ENCODE measurements around the gene RXRG. TPM values are rescaled to one million over a fixed set of nuclear protein-coding genes. Genes with fewer than 3 reads are reported as not detected.

RXRG gene
- total and polyA plus RNA-seq, 2 of the 8 experiments (the other 6 are each of a cell fraction or from before 2014, with no cell fraction given), result not detected

DNA sequence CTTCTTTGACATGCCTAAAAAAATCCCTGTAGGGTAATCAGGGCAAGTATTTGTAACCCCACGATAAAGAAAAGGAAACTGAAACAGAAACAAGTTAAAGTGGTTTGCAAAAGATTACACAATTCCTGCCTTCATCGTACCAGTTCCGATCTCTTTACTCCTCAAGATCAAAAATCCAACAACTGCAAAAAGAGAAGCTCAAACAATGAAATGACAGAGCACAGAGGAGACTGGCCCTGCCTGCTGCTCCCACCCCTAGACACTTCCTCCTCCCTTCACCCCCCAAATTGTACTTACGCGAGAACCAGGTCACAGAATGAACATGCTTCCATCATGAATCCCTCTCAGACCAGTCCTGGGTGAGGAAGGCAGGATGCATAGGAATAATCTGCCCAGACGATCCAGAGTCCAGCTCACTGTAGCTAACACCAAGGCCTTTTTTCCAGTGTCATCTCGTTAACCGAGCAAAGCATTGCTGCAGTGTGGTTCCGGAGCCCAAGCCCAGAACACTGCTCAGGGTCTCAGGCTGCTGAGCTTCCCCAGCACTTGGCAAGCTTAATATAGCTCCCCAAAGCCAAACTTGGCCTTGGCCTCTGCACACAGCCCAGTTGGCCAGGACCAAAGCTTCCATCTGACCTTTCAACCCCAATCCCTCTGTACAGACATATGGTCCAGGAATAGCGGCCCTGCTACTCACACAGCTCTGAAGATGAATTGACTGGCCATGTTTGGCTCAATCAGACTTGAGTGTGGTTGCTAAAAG lies 20.3 kb downstream of the RXRG start:
- Histone ChIP-seq H4K20me1 (replicated peaks in 1 of 2; ENCODE audit: control insufficient read depth in 1 of 2, insufficient read depth in 2 of 2, low read length in 2 of 2) (no peaks in the 10 kb centered on the region), H3K9me3 (ENCODE audit: insufficient read depth in 2 of 2, low read depth in 1 of 2, low read length in 1 of 2) (no peaks in the 10 kb centered on the region), H2BK20ac (ENCODE audit: low read length) (no peak overlapping the region), H2BK12ac (ENCODE audit: low read depth, low read length) (no peak overlapping the region), H2BK5ac (ENCODE audit: low read depth, low read length) (no peak overlapping the region), H3K4me2 (ENCODE audit: insufficient read depth in 1 of 2, low read depth in 2 of 2, low read length in 2 of 2) (no peak overlapping the region), H3K79me2 (ENCODE audit: control insufficient read depth in 1 of 2, insufficient read depth in 2 of 2, low read length in 2 of 2) (no peaks in the 10 kb centered on the region), H4K5ac (ENCODE audit: insufficient read length, low read depth, low read length) (no peak overlapping the region), H3K4ac (replicated peaks; ENCODE audit: insufficient read length, low read depth, low read length) (no peak overlapping the region), H3K36me3 (ENCODE audit: control insufficient read depth in 2 of 4, insufficient read depth in 4 of 4, low read length in 3 of 4) (no peaks in the 10 kb centered on the region), H3K56ac (replicated peaks; ENCODE audit: insufficient read length, low read depth, low read length) (no peak overlapping the region), H2BK15ac (ENCODE audit: low read length) (no peak overlapping the region), H3K23ac (ENCODE audit: insufficient read length) (no peak overlapping the region), H3K23me2 (ENCODE audit: low read depth, low read length) (no peaks in the 10 kb centered on the region), H3K9ac (replicated peaks in 1 of 4; ENCODE audit: extremely low read depth in 1 of 4, low read depth in 3 of 4, low read length in 3 of 4) (no peak overlapping the region), H4K91ac (replicated peaks; ENCODE audit: insufficient read length, low read length) (no peak overlapping the region), H3K27ac (ENCODE audit: low read depth, low read length) (no peak overlapping the region), H2BK120ac (replicated peaks; ENCODE audit: low read depth, low read length) (no peak overlapping the region), H3K18ac (ENCODE audit: extremely low read depth, low read length) (no peak overlapping the region), H3K4me1 (replicated peaks in 1 of 4; ENCODE audit: control insufficient read depth in 3 of 4, insufficient read depth in 4 of 4, low read length in 3 of 4) (no peaks in the 10 kb centered on the region), H2AFZ (ENCODE audit: low read length) (no peak overlapping the region; the same call in 1 of the 2 replicates), H3K4me3 (ENCODE audit: extremely low read depth in 1 of 4, insufficient read depth in 2 of 4, low read depth in 3 of 4, low read length in 4 of 4) (no peak overlapping the region), H3K14ac (ENCODE audit: insufficient read length) (no peak overlapping the region), H3K79me1 (ENCODE audit: low read depth, low read length) (no peaks in the 10 kb centered on the region), H4K8ac (ENCODE audit: extremely low read depth, insufficient read depth, low read length) (no peak overlapping the region), H3K27me3 (replicated peaks in 1 of 4; ENCODE audit: control insufficient read depth in 3 of 4, extremely low read depth in 1 of 4, insufficient read depth in 3 of 4, low read length in 3 of 4) (no peaks in the 10 kb centered on the region), H2AK5ac (ENCODE audit: low read depth, low read length) (no peak overlapping the region)
- WGBS, 2 experiments (ENCODE audit: extremely low coverage in 1 of 2, insufficient coverage in 1 of 2, insufficient read length in 1 of 2, insufficient replicate concordance in 2 of 2, low coverage in 1 of 2, low lambda C conversion rate in 2 of 2, missing lambda C conversion rate in 1 of 2), result 73% methylated on average over 10 of the region's 10 CpGs; no CpG with 5 or more reads in 1 of the 2 experiments
- CTCF ChIA-PET (ENCODE audit: partially characterized antibody), result interaction anchor here (0.5 to 1.3 kb wide), 5 partner anchors 18 to 595 kb away, joined by 3 read pairs; no protein-coding TSS in a partner anchor
- POLR2A ChIA-PET (ENCODE audit: partially characterized antibody), result no interaction called here
- FAIRE-seq, result no peak
- DNase-seq (ENCODE audit: low read depth in 1 of 2, low spot score in 2 of 2), result no peak
- TF ChIP-seq KDM4A (IDR thresholded peaks at IDR 0.05; ENCODE audit: low read depth, low read length, severe bottlenecking) (no peak), SP4 (IDR thresholded peaks at IDR 0.05; ENCODE audit: low read length) (no peak), TBP (IDR thresholded peaks at IDR 0.05; ENCODE audit: low read depth, low read length) (no peak), KDM1A (IDR thresholded peaks at IDR 0.05; ENCODE audit: borderline replicate concordance, low read length) (no peak), HDAC2 (IDR thresholded peaks at IDR 0.05; ENCODE audit: borderline replicate concordance in 1 of 2, low read depth in 2 of 2, low read length in 2 of 2) (no peak), JUND (IDR thresholded peaks at IDR 0.05; ENCODE audit: low read length) (no peak), CBX5 (IDR thresholded peaks at IDR 0.05; ENCODE audit: low read depth, low read length) (no peak), MAX (IDR thresholded peaks at IDR 0.05) (no peak), POLR2AphosphoS5 (IDR thresholded peaks at IDR 0.05; ENCODE audit: low read depth, low read length) (no peak), RNF2 (IDR thresholded peaks at IDR 0.05; ENCODE audit: borderline replicate concordance, low read depth, low read length, missing control alignments, poor library complexity, severe bottlenecking) (no peak), SIX5 (IDR thresholded peaks at IDR 0.05; ENCODE audit: low read depth, low read length) (no peak)
- TF ChIP-seq, protein P1, sequence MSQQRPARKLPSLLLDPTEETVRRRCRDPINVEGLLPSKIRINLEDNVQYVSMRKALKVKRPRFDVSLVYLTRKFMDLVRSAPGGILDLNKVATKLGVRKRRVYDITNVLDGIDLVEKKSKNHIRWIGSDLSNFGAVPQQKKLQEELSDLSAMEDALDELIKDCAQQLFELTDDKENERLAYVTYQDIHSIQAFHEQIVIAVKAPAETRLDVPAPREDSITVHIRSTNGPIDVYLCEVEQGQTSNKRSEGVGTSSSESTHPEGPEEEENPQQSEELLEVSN (IDR thresholded peaks at IDR 0.05), result no peak
